Neural cell (in vitro differentiated cells): ENCODE measurements around the gene ASCC3. TPM values are rescaled to one million over a fixed set of nuclear protein-coding genes. Genes with fewer than 3 reads are reported as not detected.

Experiments
- H2AFZ ChIP-seq: fragments of 200-600, 300-800 bp; sonication (generic), shearing (Covaris generic); 2 replicates; pipeline ENCODE4 v1.6.0; 2014; ENCODE audit warnings: low read depth, mild to moderate bottlenecking, antibody characterized with exemption, low read length, moderate library complexity
- H3F3A ChIP-seq: fragments of 200-600 bp; shearing (Covaris generic); 2 replicates; pipeline ENCODE4 v1.6.1; 2016; ENCODE audit warnings: mild to moderate bottlenecking, moderate library complexity, mixed read lengths, antibody characterized with exemption, low read length; ENCODE audit not compliant: insufficient read depth, poor library complexity, severe bottlenecking
- H3K27ac ChIP-seq: fragments of 200-600, 300-800 bp; sonication (generic), shearing (Covaris generic); 2 replicates; pipeline ENCODE4 v1.5.1; 2014; ENCODE audit warnings: mild to moderate bottlenecking, low read length, moderate library complexity
- H3K27me3 ChIP-seq: fragments of 300-800, 200-600 bp; sonication (generic), shearing (Covaris generic); 2 replicates; pipeline ENCODE4 v1.6.0; 2014; ENCODE audit warnings: mild to moderate bottlenecking, low read depth, low read length, moderate library complexity; ENCODE audit not compliant: insufficient read depth
- H3K36me3 ChIP-seq: fragments of 300-800, 200-600 bp; sonication (generic), shearing (Covaris generic); 2 replicates; pipeline ENCODE4 v1.5.1; 2014; ENCODE audit warnings: mild to moderate bottlenecking, antibody characterized with exemption, low read length, moderate library complexity; ENCODE audit not compliant: insufficient read depth
- H3K4me2 ChIP-seq: fragments of 300-800, 200-600 bp; sonication (generic), shearing (Covaris generic); 2 replicates; pipeline ENCODE4 v1.6.0; 2014; ENCODE audit warnings: mild to moderate bottlenecking, low read length
- H3K4me3 ChIP-seq: fragments of 300-800, 200-600 bp; sonication (generic), shearing (Covaris generic); 2 replicates; pipeline ENCODE4 v1.5.1; 2014; ENCODE audit warnings: mild to moderate bottlenecking, low read length, moderate library complexity
- H3K79me2 ChIP-seq: fragments of 200-600 bp; shearing (Covaris generic); replicated peaks from 2 replicates; pipeline ENCODE4 v1.6.0; 2014; ENCODE audit warnings: mild to moderate bottlenecking, low read length, moderate library complexity; ENCODE audit not compliant: insufficient read depth
- H3K9ac ChIP-seq: fragments of 300-800, 200-600 bp; sonication (generic), shearing (Covaris generic); 2 replicates; pipeline ENCODE4 v1.6.1; 2016; ENCODE audit warnings: mild to moderate bottlenecking, low read length, mixed read lengths
- H3K9me2 ChIP-seq: fragments of 200-600 bp; shearing (Covaris generic); 2 replicates; pipeline ENCODE4 v1.6.1; 2016; ENCODE audit warnings: mild to moderate bottlenecking, low read length, mixed read lengths; ENCODE audit not compliant: insufficient read depth
- H3K9me3 ChIP-seq: fragments of 200-600, 300-800 bp; sonication (generic), shearing (Covaris generic); 2 replicates; pipeline ENCODE4 v1.6.1; 2016; ENCODE audit warnings: mild to moderate bottlenecking, mixed run types, low read length, moderate library complexity, mixed read lengths
- H4K20me1 ChIP-seq: fragments of 200-600 bp; shearing (Covaris generic); 2 replicates; pipeline ENCODE4 v1.6.1; 2016; ENCODE audit warnings: mild to moderate bottlenecking, mixed run types; ENCODE audit not compliant: insufficient read depth
- CTCF ChIP-seq: fragments of 450-650 bp; IDR thresholded peaks from 2 replicates; pipeline ENCODE4 v1.5.1; 2014; ENCODE audit warnings: antibody characterized with exemption, mild to moderate bottlenecking, moderate library complexity; ENCODE audit not compliant: poor library complexity, severe bottlenecking
- EP300 ChIP-seq: fragments of 450-650 bp; conservative IDR thresholded peaks from 2 replicates; pipeline ENCODE4 v1.6.1; 2014; ENCODE audit warnings: antibody characterized with exemption, mild to moderate bottlenecking, moderate library complexity; ENCODE audit not compliant: poor library complexity, severe bottlenecking
- EZH2 ChIP-seq: fragments of 200-600, 300-800 bp; shearing (Covaris generic), sonication (generic); IDR thresholded peaks from 2 replicates; pipeline ENCODE4 v1.6.1; 2014; ENCODE audit warnings: antibody characterized with exemption, low read length, borderline replicate concordance, mild to moderate bottlenecking; ENCODE audit not compliant: insufficient read depth, poor library complexity, severe bottlenecking
- MXI1 ChIP-seq: fragments of 450-650 bp; conservative IDR thresholded peaks from 2 replicates; pipeline ENCODE4 v1.6.1; 2014; ENCODE audit warnings: antibody characterized with exemption, mild to moderate bottlenecking; ENCODE audit not compliant: poor library complexity, severe bottlenecking
- POLR2AphosphoS5 ChIP-seq: IDR thresholded peaks from 2 replicates; pipeline ENCODE4 v1.6.1; 2012
- RAD21 ChIP-seq: fragments of 450-650 bp; conservative IDR thresholded peaks from 2 replicates; pipeline ENCODE4 v1.6.1; 2014; ENCODE audit warnings: antibody characterized with exemption, mild to moderate bottlenecking, moderate library complexity
- REST ChIP-seq: IDR thresholded peaks from 2 replicates; pipeline ENCODE4 v1.6.1; 2012; ENCODE audit warnings: borderline replicate concordance
- SMC3 ChIP-seq: fragments of 450-650 bp; conservative IDR thresholded peaks from 2 replicates; pipeline ENCODE4 v1.6.1; 2014; ENCODE audit warnings: antibody characterized with exemption, mild to moderate bottlenecking, moderate library complexity; ENCODE audit not compliant: poor library complexity
- TAF1 ChIP-seq: IDR thresholded peaks from 2 replicates; pipeline ENCODE4 v1.6.1; 2012; ENCODE audit warnings: low read depth
- polyA plus RNA-seq: library from polyadenylated mRNA; depleted of rRNA; stranded (reverse); fragments of >200 nt; gene quantifications from 2 replicates; pipeline ENCODE4 v1.2.3, GENCODE V29; 2014

Gene ASCC3
- polyA plus RNA-seq, 1 donor from 2014 or later, result 14.9 TPM

GRCh38 chr6:100485268-100485667, 395.9 kb downstream of the ASCC3 start:
- Histone ChIP-seq H3K4me3 (no peak overlapping the region), H3K36me3 (no peaks in the 10 kb centered on the region), H3K27ac (no peak overlapping the region), H3K4me2 (no peak overlapping the region), H2AFZ (no peak overlapping the region), H3K9ac (no peak overlapping the region), H3F3A (no peaks in the 10 kb centered on the region), H3K79me2 (no peaks in the 10 kb centered on the region), H4K20me1 (no peaks in the 10 kb centered on the region), H3K27me3 (no peaks in the 10 kb centered on the region), H3K9me2 (no peaks in the 10 kb centered on the region), H3K9me3 (no peaks in the 10 kb centered on the region)
- TF ChIP-seq RAD21, result no peak
- TF ChIP-seq CTCF, result no peak
- no peak for TF ChIP-seq POLR2AphosphoS5
- no peak for TF ChIP-seq EZH2

GRCh38 chr6:100484474-100484873, 396.7 kb downstream of the ASCC3 start:
- TF ChIP-seq TAF1 (no peak), REST (no peak)
- Histone ChIP-seq H3K27me3 (no peaks in the 10 kb centered on the region), H3F3A (no peaks in the 10 kb centered on the region), H3K9me3 (no peaks in the 10 kb centered on the region), H3K4me3 (no peak overlapping the region), H3K79me2 (no peaks in the 10 kb centered on the region), H3K4me2 (no peak overlapping the region), H3K9ac (no peak overlapping the region), H2AFZ (no peak overlapping the region), H3K9me2 (no peaks in the 10 kb centered on the region), H3K36me3 (no peaks in the 10 kb centered on the region), H4K20me1 (no peaks in the 10 kb centered on the region), H3K27ac (no peak overlapping the region)

- Histone ChIP-seq H3K27ac (no peak overlapping the region), H3F3A (no peaks in the 10 kb centered on the region), H3K9ac (no peak overlapping the region), H4K20me1 (no peaks in the 10 kb centered on the region), H2AFZ (no peak overlapping the region), H3K9me3 (no peaks in the 10 kb centered on the region), H3K27me3 (no peaks in the 10 kb centered on the region), H3K4me3 (no peak overlapping the region), H3K4me2 (no peak overlapping the region), H3K36me3 (no peaks in the 10 kb centered on the region), H3K79me2 (no peaks in the 10 kb centered on the region), H3K9me2 (no peaks in the 10 kb centered on the region)
- no peak for TF ChIP-seq POLR2AphosphoS5
- no peak for TF ChIP-seq EZH2
- no peak for TF ChIP-seq EP300
- TF ChIP-seq CTCF, result no peak
- no peak for TF ChIP-seq MXI1
- no peak for TF ChIP-seq TAF1
- TF ChIP-seq REST, result no peak
- no peak for TF ChIP-seq SMC3
- TF ChIP-seq RAD21, result no peak
Observed at GRCh38 chr6:100482698-100483097, 398.4 kb downstream of the ASCC3 start.
